ENCODE data around the gene HIVEP3. TPM values are rescaled to one million over a fixed set of nuclear protein-coding genes. Genes with fewer than 3 reads are reported as not detected.

Gene HIVEP3
- total RNA-seq, 1 experiment from 2014 or later = 1.2 TPM

DNA sequence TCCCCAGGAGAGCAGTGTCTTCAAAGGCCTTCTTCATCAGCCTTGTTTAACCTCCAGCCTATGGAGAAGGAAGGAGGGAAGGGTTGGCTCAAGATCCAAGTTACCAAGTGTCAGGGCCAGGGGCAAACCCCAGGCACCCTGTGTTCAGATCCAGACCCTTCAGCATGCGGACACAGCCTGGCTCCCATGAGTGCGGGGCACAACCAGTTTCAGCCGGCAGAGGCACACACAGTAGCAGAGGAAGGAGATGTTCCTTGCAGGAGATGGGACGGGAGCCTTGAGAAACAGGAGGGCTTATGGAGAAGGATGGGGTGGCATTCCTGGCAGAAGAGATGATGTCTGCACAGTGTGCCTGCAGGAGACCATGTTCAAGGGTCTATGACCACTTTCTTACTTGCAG is 272.5 kb downstream of the HIVEP3 start:
- Mint-ChIP-seq H3K36me3 (ENCODE audit: insufficient read depth, unreplicated experiment) (no peaks in the 10 kb centered on the region), H3K9me3 (ENCODE audit: unreplicated experiment) (no peaks in the 10 kb centered on the region), H3K27ac (ENCODE audit: low read depth, unreplicated experiment) (no peak overlapping the region), H3K27me3 (ENCODE audit: insufficient read depth, unreplicated experiment) (no peaks in the 10 kb centered on the region), H3K4me3 (ENCODE audit: unreplicated experiment) (no peak overlapping the region), H3K4me1 (ENCODE audit: insufficient read depth, unreplicated experiment) (peaks cover 5% of the 10 kb centered on the region)
- no TSS peak for BruUV-seq (replicated peaks)
- TF ChIP-seq, protein P1, sequence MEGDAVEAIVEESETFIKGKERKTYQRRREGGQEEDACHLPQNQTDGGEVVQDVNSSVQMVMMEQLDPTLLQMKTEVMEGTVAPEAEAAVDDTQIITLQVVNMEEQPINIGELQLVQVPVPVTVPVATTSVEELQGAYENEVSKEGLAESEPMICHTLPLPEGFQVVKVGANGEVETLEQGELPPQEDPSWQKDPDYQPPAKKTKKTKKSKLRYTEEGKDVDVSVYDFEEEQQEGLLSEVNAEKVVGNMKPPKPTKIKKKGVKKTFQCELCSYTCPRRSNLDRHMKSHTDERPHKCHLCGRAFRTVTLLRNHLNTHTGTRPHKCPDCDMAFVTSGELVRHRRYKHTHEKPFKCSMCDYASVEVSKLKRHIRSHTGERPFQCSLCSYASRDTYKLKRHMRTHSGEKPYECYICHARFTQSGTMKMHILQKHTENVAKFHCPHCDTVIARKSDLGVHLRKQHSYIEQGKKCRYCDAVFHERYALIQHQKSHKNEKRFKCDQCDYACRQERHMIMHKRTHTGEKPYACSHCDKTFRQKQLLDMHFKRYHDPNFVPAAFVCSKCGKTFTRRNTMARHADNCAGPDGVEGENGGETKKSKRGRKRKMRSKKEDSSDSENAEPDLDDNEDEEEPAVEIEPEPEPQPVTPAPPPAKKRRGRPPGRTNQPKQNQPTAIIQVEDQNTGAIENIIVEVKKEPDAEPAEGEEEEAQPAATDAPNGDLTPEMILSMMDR (IDR thresholded peaks at IDR 0.05; ENCODE audit: unreplicated experiment) = no peak
- no peak for DNase-seq (ENCODE audit: unreplicated experiment)
- intact Hi-C loops (cut with micrococcal nuclease) = no loop called here
- ChIA-PET CTCF (no interaction called here), POLR2A (no interaction called here)

DNA sequence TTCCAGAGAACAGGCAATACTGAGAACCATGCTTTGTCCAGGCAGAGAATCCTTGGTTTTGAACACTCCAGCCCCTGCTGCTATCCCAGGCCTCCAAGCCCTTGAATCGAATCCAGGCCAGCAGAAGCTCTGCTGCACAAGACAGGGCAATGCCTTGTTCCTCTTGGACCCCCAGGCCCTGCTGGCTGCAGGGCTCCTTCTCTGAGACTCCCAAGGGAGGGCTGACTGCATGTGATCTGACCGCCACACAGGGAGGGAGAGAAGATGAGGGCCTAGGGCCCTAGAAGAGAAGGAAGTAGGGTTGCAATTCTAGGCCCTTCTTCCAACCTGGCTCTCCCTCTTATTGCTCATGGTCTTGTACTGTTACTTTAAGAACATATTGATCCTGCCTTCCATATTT is 273.7 kb downstream of the HIVEP3 start:
- CTCF ChIA-PET = no interaction called here

DNA sequence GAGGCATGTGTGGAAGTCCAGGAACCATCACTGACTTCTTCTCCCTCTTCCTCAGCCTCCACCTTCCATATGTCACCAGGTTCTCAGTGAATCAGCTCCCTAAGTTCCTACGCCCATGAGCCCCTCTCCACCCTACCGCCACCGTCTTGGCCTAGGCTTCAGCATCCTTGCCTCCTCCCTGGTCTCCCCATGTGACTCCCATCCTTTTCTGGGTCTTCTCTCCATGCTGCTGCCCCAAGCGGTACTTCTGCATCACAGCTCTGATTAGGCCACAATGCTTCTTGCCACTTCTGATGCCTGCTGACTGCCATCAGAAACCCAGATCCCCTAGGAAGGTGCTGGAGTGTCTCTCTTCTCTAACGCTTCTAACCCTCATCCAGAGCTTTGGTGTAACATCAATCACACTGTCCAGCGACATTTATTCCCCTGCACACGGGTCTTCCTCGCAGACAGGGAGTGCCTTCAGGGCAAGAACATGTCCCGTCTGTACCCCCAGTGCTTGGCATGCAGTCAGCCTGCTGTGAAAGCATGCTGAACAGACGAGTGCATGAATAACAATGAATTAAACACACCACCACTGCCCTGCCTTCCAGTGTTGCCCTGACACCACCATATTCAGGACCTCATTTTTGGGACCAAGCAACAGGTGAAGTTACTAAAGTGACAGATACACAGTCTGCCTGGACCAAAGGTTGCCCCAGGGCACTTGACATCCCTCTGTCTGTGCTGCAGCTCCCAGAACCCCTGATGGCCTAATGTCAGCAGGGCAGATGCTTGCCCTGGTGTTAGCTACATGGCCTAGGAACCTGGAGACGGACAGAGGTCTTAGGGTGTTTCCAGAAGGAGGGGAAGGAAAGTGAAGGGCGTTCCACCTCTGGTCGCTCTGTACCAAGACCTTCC is 275.6 kb downstream of the HIVEP3 start:
- TF ChIP-seq, protein P1 (IDR thresholded peaks at IDR 0.05; ENCODE audit: unreplicated experiment) = no peak
- POLR2A ChIA-PET = no interaction called here
- Mint-ChIP-seq H3K27me3 (ENCODE audit: insufficient read depth, unreplicated experiment) (no peaks in the 10 kb centered on the region), H3K36me3 (ENCODE audit: insufficient read depth, unreplicated experiment) (no peaks in the 10 kb centered on the region), H3K27ac (ENCODE audit: low read depth, unreplicated experiment) (no peak overlapping the region), H3K4me3 (ENCODE audit: unreplicated experiment) (no peak overlapping the region), H3K4me1 (ENCODE audit: insufficient read depth, unreplicated experiment) (peaks cover 5% of the 10 kb centered on the region), H3K9me3 (ENCODE audit: unreplicated experiment) (no peaks in the 10 kb centered on the region)
- CTCF ChIA-PET = interaction anchor here (1.6 kb wide), 1 partner anchor 13 kb away, joined by 3 read pairs; no protein-coding TSS in a partner anchor
- DNase-seq (ENCODE audit: unreplicated experiment) = no peak
- no TSS peak for BruUV-seq (replicated peaks)
- intact Hi-C loops (cut with micrococcal nuclease) = no loop called here

More for the DNA sequence above, 273.7 kb downstream of the HIVEP3 start:
- POLR2A ChIA-PET = interaction anchor here (0.8 kb wide), 1 partner anchor 16 kb away, joined by 3 read pairs; no protein-coding TSS in a partner anchor
- DNase-seq (ENCODE audit: unreplicated experiment) = no peak
- H3K4me1 Mint-ChIP-seq (ENCODE audit: insufficient read depth, unreplicated experiment) = peaks cover 5% of the 10 kb centered on the region
- no peak overlapping the region for H3K4me3 Mint-ChIP-seq (ENCODE audit: unreplicated experiment)
- intact Hi-C loops (cut with micrococcal nuclease) = no loop called here
- no peaks in the 10 kb centered on the region for H3K36me3 Mint-ChIP-seq (ENCODE audit: insufficient read depth, unreplicated experiment)
- TF ChIP-seq, protein P1 (IDR thresholded peaks at IDR 0.05; ENCODE audit: unreplicated experiment) = no peak
- no peak overlapping the region for H3K27ac Mint-ChIP-seq (ENCODE audit: low read depth, unreplicated experiment)
- no peaks in the 10 kb centered on the region for H3K9me3 Mint-ChIP-seq (ENCODE audit: unreplicated experiment)
- BruUV-seq (replicated peaks) = no TSS peak
- H3K27me3 Mint-ChIP-seq (ENCODE audit: insufficient read depth, unreplicated experiment) = no peaks in the 10 kb centered on the region

GRCh38 chr1:41641941-41642527 is 276.7 kb downstream of the HIVEP3 start:
- Mint-ChIP-seq H3K4me3 (ENCODE audit: unreplicated experiment) (no peak overlapping the region), H3K9me3 (ENCODE audit: unreplicated experiment) (no peaks in the 10 kb centered on the region), H3K27me3 (ENCODE audit: insufficient read depth, unreplicated experiment) (no peaks in the 10 kb centered on the region), H3K36me3 (ENCODE audit: insufficient read depth, unreplicated experiment) (no peaks in the 10 kb centered on the region), H3K27ac (ENCODE audit: low read depth, unreplicated experiment) (no peak overlapping the region), H3K4me1 (ENCODE audit: insufficient read depth, unreplicated experiment) (peaks cover 5% of the 10 kb centered on the region)
- POLR2A ChIA-PET = no interaction called here
- TF ChIP-seq, protein P1 (IDR thresholded peaks at IDR 0.05; ENCODE audit: unreplicated experiment) = no peak
- DNase-seq (ENCODE audit: unreplicated experiment) = no peak
- intact Hi-C loops (cut with micrococcal nuclease) = no loop called here
- BruUV-seq (replicated peaks) = no TSS peak
- CTCF ChIA-PET = no interaction called here

Data from MCF 10A (cell line).